ENCODE results near the gene TNFRSF4. TPM values are rescaled to one million over a fixed set of nuclear protein-coding genes. Genes with fewer than 3 reads are reported as not detected.

The TNFRSF4 gene
- polyA plus RNA-seq, 3 donors: 1.1 to 3.0 (median 2.4) TPM

- DNase-seq (ENCODE audit: extremely low read depth in 1 of 11, low read depth in 9 of 11, low spot score in 4 of 11): no peak
Observed at GRCh38 chr1:1236945-1237873, 23.3 kb upstream of the TNFRSF4 start.

GRCh38 chr1:1236176-1236763 is 22.3 kb upstream of the TNFRSF4 start:
- DNase-seq (ENCODE audit: extremely low read depth in 1 of 11, low read depth in 9 of 11, low spot score in 4 of 11): no peak

DNA sequence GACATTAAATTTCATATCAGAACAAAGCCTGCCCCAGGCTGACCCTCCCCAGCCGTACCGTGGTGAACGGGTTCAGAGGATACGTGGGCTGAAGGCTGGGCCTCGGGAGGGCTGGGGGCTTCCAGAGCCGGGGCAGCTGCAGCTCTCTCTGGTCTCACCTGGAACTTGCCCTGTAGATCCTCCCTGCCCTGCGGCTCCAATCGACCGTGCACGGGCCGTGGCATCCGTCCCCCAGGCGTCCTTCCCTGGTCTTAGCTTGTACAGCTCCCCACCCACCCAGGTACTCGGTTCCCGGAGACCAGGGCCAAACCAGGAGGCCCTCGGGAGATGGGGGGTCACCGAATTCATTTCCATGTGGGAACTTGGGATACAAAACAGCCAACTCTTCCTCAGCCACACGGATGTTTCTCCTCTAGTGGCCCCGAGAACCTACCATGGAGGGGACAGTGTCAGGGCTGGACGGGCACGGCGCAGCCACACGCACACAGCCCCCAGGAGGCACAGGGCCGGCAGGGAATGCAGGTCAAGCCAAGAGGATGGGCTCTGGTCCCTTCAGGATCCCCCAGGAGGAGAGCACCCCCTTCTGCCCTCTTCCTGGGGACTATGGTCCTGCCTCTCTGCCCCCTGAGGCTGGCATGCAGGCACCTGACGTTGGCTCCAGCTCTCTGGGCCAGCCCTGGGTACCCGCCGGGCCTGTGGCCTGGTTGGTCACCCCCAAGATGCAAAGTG is 21.2 kb upstream of the TNFRSF4 start:
- no peak for DNase-seq (ENCODE audit: extremely low read depth in 1 of 11, low read depth in 9 of 11, low spot score in 4 of 11)

DNA sequence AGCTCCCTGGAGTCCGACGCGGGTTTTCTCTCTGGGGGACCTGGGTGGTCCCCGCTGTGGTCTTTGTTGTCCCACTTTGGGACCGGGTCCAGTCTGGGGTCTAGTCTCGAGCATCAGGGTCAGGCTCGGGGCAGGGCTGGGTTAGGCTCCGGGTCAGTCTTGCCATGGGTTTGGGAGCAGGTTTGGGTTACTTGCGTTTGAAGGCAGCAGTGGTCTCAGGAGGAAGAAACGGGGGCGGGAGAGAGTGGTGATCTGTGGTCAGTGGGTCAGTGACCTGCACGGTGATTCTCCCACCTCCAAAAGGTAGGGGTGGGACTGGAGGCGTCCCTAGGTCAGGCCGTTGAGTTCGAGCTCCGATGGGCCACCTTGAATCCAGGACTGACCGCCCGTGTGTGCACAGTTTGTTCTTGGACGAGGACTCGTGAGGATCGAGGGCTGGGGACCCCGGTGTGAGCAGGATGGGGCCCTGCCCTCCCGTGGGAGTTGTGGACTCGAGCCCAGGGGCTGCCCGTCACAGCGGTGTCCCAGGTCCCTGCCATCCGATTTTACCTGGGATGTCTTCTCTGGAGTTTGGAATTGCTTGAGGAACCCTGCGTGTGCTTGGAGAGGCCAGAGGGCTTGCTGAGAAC is 20.3 kb upstream of the TNFRSF4 start:
- no peak for DNase-seq (ENCODE audit: extremely low read depth in 1 of 11, low read depth in 9 of 11, low spot score in 4 of 11)

GRCh38 chr1:1233567-1233892 is 19.6 kb upstream of the TNFRSF4 start:
- no peak for DNase-seq (ENCODE audit: extremely low read depth in 1 of 11, low read depth in 9 of 11, low spot score in 4 of 11)

DNA sequence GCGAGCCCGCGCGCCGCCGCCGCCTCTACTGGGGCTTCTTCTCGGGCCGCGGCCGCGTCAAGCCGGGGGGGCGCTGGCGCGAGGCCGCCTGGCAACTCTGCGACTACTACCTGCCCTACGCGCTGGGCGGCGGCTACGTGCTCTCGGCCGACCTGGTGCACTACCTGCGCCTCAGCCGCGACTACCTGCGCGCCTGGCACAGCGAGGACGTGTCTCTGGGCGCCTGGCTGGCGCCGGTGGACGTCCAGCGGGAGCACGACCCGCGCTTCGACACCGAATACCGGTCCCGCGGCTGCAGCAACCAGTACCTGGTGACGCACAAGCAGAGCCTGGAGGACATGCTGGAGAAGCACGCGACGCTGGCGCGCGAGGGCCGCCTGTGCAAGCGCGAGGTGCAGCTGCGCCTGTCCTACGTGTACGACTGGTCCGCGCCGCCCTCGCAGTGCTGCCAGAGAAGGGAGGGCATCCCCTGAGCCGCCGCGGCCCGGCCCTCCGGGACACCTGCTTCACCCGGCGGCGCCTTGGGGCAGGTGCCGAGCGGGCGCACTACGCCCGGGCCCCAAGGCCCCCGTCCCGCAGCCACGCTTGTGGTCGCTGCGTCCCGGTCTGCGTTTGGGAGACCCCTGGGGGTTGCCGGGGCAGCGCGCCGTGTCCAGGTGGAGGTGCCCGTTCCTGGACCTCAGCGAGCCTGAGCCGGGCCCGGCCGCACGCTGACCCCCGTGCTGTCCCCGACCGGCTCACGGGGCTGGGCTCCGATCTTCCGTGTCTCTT is 19.0 kb upstream of the TNFRSF4 start:
- DNase-seq (ENCODE audit: extremely low read depth in 1 of 11, low read depth in 9 of 11, low spot score in 4 of 11): no peak

GRCh38 chr1:1232208-1232795 is 18.3 kb upstream of the TNFRSF4 start, which contains the start of gene B3GALT6:
Gene B3GALT6 (plus strand): TSS chr1:1232237. CDS start chr1:1232279, 42 bp downstream.
- no peak for DNase-seq (ENCODE audit: extremely low read depth in 1 of 11, low read depth in 9 of 11, low spot score in 4 of 11)

GRCh38 chr1:1231400-1232207 is 17.7 kb upstream of the TNFRSF4 start, which contains the start of gene SDF4:
Gene SDF4 (minus strand): TSS chr1:1232001. CDS start chr1:1228772, 3,229 bp downstream.
- DNase-seq (ENCODE audit: extremely low read depth in 1 of 11, low read depth in 9 of 11, low spot score in 4 of 11): peak; percentile 82 to 96 (median 94)

GRCh38 chr1:1230656-1231399 is 16.9 kb upstream of the TNFRSF4 start:
- no peak for DNase-seq (ENCODE audit: extremely low read depth in 1 of 11, low read depth in 9 of 11, low spot score in 4 of 11)

DNA sequence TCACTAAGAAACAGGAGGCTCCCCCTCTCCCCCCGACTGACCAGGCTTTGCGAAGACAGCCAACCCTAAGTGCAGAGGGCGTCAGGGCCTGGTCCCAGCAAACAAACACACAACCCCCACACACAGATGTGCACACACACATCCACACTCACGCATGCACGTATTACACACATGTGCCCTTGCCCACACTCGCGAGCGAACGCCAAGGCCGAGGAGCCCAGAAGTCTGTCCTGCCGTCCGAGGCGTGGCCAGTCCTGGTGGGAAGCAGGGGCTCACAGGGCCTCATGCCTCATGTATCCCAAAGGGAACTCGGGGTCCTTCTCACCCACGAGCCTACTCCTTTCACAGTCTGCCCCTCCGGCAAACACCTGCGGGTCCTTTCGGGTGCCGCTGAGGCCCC is 15.8 kb upstream of the TNFRSF4 start:
- no peak for DNase-seq (ENCODE audit: extremely low read depth in 1 of 11, low read depth in 9 of 11, low spot score in 4 of 11)

DNA sequence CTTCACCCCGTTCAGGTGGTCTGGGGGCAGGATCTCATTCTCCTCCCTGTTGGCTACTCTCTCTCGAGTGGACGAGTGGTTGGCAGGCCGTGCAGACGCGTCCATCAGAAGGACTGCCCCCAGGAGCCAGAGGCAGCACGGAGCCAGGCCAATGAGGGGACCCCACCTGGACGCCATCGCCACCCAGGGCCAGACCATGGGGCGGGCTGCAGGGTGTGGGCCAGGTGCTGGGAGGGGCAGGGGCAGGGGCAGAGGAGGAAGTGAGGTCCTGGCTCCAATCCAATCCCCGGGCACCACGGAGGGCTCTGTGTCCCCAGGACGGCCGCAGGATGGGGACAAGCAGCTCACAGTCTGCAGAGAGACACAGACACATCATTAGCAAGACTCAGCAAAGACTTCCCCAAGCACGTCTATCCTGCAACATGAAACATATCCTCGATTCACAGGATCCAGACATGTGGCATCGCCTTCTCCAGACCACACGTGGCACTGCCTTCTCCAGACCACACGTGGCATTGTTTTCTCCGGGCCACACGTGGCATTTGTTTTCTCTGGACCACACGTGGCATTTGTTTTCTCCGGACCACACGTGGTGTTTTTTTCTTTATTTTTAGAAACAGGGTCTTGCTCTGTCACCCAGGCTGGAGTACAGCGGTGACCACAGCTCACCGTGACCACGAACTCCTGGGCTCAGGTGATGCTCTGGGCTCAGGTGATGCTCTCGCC is 14.8 kb upstream of the TNFRSF4 start:
- no peak for DNase-seq (ENCODE audit: extremely low read depth in 1 of 11, low read depth in 9 of 11, low spot score in 4 of 11)

- DNase-seq (ENCODE audit: extremely low read depth in 1 of 11, low read depth in 9 of 11, low spot score in 4 of 11): no peak
Observed at GRCh38 chr1:1228187-1228586, 14.2 kb upstream of the TNFRSF4 start.

- no peak for DNase-seq (ENCODE audit: extremely low read depth in 1 of 11, low read depth in 9 of 11, low spot score in 4 of 11)
Observed at GRCh38 chr1:1227386-1227785, 13.4 kb upstream of the TNFRSF4 start.

GRCh38 chr1:1226566-1227362 is 12.8 kb upstream of the TNFRSF4 start:
- no peak for DNase-seq (ENCODE audit: extremely low read depth in 1 of 11, low read depth in 9 of 11, low spot score in 4 of 11)

DNA sequence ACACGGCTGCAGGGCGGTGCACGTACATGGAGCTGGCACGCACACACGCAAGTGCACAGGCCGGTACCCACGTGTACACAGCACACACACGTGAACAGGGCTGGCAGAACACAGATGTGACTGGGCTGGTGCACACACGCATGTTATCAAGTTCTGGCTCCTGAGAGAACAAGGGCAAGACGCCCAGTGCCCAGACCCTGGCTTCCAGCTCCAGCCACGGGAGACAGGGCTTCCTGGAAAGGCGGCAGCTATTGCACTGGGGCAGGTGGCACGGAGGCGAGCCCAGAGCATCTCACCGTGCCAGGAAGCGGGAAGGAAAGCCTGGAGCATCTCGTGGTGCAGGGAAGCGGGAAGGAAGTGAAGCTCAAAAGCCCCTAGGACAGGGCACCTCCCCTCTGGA is 12.0 kb upstream of the TNFRSF4 start:
- no peak for DNase-seq (ENCODE audit: extremely low read depth in 1 of 11, low read depth in 9 of 11, low spot score in 4 of 11)

Data from renal cortex interstitium (tissue), 11 donors.